Measurements from ENCODE around the gene RHOBTB3.

GRCh38 chr5:95731571-95732554, 727 bp downstream of the RHOBTB3 start:
- no peak for TF ChIP-seq CTCF (IDR thresholded peaks at IDR 0.05; ENCODE audit: low read depth, low read length)
- TF ChIP-seq POLR2A (IDR thresholded peaks at IDR 0.05; ENCODE audit: extremely low read depth, insufficient read length): no peak
- TF ChIP-seq MAX (IDR thresholded peaks at IDR 0.05; ENCODE audit: low read depth, low read length): no peak
- TF ChIP-seq MYC (IDR thresholded peaks at IDR 0.05; ENCODE audit: low read depth, low read length): 0 out of 2 replicates have a peak, but pooled peaks have one; percentile 15

Measured in NB4 (cell line).